ENCODE results near the gene DMWD.
A peak's percentile ranks its signal among the peaks of the same experiment; 100 is the strongest.

The DMWD gene

DNA sequence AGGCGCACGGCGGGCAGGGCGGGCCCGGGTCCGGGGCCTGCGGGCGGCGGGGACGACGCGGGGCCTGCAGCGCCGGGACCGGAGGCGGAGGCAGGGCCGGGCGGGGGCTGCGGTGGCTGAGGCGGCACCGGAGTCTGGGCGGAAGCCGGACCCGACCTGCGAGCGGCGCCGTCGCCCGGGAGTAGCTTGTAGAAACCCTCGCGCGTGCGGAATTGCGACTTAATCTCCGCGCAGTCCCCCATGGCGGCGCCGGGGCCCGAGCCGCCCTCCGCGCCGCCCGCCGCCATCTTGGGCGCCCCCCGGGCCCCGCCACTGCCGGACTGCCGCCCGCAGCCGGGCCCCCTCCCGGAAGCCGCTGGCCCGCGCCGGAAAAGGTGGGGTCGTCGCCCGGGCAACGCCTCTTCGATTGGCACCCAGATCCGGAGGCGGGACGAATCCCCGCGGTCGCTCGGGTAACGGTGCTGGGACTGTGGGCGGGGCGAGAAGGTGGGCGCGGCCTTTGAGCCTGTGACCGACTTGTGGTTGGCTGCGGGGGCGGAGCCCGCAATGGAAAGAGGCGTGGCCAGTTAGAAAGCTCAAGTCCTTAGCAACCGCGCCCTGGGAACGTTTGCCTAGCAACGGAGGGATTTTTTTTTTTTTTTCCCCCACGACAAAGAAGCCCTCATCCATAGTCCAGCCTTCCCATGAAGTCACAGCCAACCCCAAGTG is at the start of gene DMWD:
DMWD (minus strand) TSS at position 376 of the 708 bp plus-strand sequence; CDS start at position 287, 89 bp downstream.
- TF ChIP-seq ZFX (IDR thresholded peaks at IDR 0.05), result peak; percentile 39; the same call in 1 of the 2 replicates
- TF ChIP-seq, protein P1, sequence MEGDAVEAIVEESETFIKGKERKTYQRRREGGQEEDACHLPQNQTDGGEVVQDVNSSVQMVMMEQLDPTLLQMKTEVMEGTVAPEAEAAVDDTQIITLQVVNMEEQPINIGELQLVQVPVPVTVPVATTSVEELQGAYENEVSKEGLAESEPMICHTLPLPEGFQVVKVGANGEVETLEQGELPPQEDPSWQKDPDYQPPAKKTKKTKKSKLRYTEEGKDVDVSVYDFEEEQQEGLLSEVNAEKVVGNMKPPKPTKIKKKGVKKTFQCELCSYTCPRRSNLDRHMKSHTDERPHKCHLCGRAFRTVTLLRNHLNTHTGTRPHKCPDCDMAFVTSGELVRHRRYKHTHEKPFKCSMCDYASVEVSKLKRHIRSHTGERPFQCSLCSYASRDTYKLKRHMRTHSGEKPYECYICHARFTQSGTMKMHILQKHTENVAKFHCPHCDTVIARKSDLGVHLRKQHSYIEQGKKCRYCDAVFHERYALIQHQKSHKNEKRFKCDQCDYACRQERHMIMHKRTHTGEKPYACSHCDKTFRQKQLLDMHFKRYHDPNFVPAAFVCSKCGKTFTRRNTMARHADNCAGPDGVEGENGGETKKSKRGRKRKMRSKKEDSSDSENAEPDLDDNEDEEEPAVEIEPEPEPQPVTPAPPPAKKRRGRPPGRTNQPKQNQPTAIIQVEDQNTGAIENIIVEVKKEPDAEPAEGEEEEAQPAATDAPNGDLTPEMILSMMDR (conservative IDR thresholded peaks at IDR 0.05), result no peak
- peak within 1 kb of the TSS; percentile 76 for H3K27ac ChIP-seq

DNA sequence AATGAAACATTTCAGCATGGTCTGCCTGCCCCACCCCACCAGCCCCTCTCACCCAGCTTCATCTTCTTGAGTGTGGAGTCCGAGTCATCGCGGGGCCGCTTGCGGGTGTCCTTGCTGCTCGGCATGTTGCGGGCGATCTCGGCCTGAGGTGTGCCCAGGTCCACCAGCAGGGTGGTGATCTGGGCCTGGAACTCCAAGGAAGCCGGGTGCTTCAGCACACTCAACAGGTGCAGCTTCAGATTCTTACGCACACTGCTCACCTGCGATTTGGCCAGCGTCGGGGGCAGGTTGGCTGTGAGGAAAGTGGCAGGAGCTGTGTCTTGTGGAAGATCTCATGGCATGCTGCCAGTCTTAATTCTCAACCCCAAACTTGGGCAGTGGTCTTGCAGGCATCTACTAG is 49.6 kb upstream of the DMWD start:
- TF ChIP-seq, protein P1 (conservative IDR thresholded peaks at IDR 0.05), result no peak
- H3K27ac ChIP-seq, result no peak overlapping the region

GRCh38 chr19:45834970-45835369 is 42.3 kb upstream of the DMWD start:
- TF ChIP-seq ZFX (IDR thresholded peaks at IDR 0.05), result no peak
- TF ChIP-seq, protein P1 (conservative IDR thresholded peaks at IDR 0.05), result no peak

GRCh38 chr19:45828945-45829344 is 36.3 kb upstream of the DMWD start:
- TF ChIP-seq ZFX (IDR thresholded peaks at IDR 0.05), result no peak
- TF ChIP-seq, protein P1 (conservative IDR thresholded peaks at IDR 0.05), result no peak
- H3K27ac ChIP-seq, result no peak overlapping the region

More at GRCh38 chr19:45834970-45835369, 42.3 kb upstream of the DMWD start:
- H3K27ac ChIP-seq, result no peak overlapping the region

DNA sequence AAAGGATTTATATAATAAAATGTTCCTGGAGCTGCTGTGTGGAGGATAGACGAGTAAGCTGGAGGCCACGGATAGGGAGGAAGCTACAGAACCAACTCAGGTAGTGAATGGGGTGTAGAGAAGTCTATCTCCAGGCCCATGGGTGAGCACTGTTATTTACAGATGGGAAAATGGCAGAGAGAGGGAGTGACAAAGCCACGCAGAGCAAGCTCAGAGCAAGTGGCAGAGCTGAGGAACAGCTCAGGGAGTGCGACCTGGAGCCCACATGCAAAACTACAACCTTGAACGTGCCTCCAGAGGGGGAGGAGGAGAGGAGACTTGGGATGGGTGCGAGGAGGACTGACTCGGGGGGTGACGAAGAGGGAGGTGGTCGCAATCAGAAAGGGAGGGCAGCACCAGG is 35.9 kb upstream of the DMWD start:
- TF ChIP-seq ZFX (IDR thresholded peaks at IDR 0.05), result no peak
- TF ChIP-seq, protein P1 (conservative IDR thresholded peaks at IDR 0.05), result no peak
- no peak overlapping the region for H3K27ac ChIP-seq

DNA sequence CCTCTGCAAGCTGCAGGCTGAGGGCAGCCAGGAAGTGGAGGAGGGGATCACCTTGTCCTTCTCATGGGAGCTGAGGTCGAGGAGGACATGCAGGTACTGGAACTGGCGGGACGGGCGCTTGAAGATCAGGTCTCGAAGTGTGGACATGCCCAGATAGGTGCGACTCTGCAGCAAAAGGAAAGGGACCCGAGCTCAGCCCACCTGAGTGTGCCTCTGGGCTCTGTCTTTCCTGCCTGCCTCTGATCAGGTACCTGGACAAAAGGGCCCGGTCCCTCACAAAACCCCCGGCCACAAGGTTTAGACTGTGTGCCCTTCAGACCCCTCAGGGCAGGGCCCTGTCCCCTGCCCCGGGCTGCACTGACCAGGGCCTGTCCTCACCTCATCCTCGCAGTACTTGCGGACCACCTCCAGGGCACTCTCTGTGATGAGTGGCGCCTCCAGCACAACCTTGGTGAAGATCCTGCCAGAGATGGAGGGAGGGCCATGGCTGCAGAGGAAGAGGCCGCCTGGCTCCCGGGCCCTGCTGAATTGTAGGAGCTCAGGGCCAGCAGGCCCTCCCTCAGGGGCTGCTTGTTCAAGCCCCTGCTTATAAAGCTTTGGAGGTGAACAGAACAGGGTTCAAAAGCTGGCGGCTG is 34.9 kb upstream of the DMWD start:
- H3K27ac ChIP-seq, result no peak overlapping the region
- TF ChIP-seq, protein P1 (conservative IDR thresholded peaks at IDR 0.05), result no peak
- no peak for TF ChIP-seq ZFX (IDR thresholded peaks at IDR 0.05)

DNA sequence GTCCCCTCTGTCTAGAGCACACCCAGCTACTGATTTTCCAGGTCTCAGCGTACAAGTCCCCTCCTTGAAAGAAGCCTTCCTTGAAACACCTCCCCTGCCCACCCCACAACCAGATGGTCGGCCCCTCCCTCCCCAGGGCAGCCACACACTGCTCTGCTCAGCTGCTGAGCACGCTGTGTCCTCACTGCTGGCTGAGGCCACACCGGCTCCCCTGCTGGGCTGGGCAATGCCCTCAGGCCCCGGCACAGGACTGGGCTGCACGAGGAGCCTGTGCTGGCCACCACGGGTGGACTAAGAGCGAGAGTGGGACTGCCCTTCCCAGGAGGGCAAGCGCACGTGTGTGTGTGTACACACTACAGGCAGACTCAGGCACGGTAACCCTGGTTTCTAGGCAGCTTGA is 34.3 kb upstream of the DMWD start:
- H3K27ac ChIP-seq, result no peak overlapping the region

More for the DNA sequence above, 34.3 kb upstream of the DMWD start:
- TF ChIP-seq, protein P1 (conservative IDR thresholded peaks at IDR 0.05), result no peak
- no peak for TF ChIP-seq ZFX (IDR thresholded peaks at IDR 0.05)

Measured in C4-2B (cell line).